ENCODE data around the gene CUX1.

- TF ChIP-seq CTCF (IDR thresholded peaks at IDR 0.05) (no peak), TP53 (CRISPR knock-in tag; IDR thresholded peaks at IDR 0.05) (no peak), SP1 (CRISPR knock-in tag; conservative IDR thresholded peaks at IDR 0.05) (no peak), ZNF317 (CRISPR knock-in tag; IDR thresholded peaks at IDR 0.05; ENCODE audit: borderline replicate concordance, low read depth) (no peak), GABPB1 (CRISPR knock-in tag; IDR thresholded peaks at IDR 0.05) (no peak), ZNF512 (CRISPR knock-in tag; IDR thresholded peaks at IDR 0.05; ENCODE audit: borderline replicate concordance) (no peak), ATF1 (CRISPR knock-in tag; IDR thresholded peaks at IDR 0.05) (no peak), KAT7 (CRISPR knock-in tag; IDR thresholded peaks at IDR 0.05; ENCODE audit: borderline replicate concordance) (no peak), MAX (CRISPR knock-in tag; IDR thresholded peaks at IDR 0.05) (no peak), JUN (CRISPR knock-in tag; IDR thresholded peaks at IDR 0.05) (no peak), CBFB (CRISPR knock-in tag; IDR thresholded peaks at IDR 0.05; ENCODE audit: low read depth) (no peak), FOXJ3 (CRISPR knock-in tag; IDR thresholded peaks at IDR 0.05; ENCODE audit: borderline replicate concordance) (no peak), USF1 (CRISPR knock-in tag; IDR thresholded peaks at IDR 0.05) (no peak)
These were observed 502.8 kb downstream of the CUX1 start for GRCh38 chr7:102320181-102320580.
